HG03439 (cell line): ENCODE results near the gene EXO5.
"Not testable (repeated sequence)": the region's sequence is repeated elsewhere in the genome, so short reads cannot be mapped to it uniquely, and the experiment has no call there.

Experiments
- ATAC-seq: cut with Tn5 transposase; IDR thresholded peaks from one replicate; pipeline ENCODE4 v1.9.1; 2021; ENCODE audit warnings: mild to moderate bottlenecking, moderate library complexity; ENCODE audit not compliant: unreplicated experiment

The EXO5 gene

GRCh38 chr1:40508375-40509341 is at the start of gene EXO5:
Gene EXO5 (plus strand): TSS chr1:40508767. CDS start chr1:40514545, 5,778 bp downstream.
- peak; percentile 75 for ATAC-seq

- no peak for ATAC-seq
Measured at GRCh38 chr1:40462956-40463590, 45.5 kb upstream of the EXO5 start.

- no peak for ATAC-seq
Measured at GRCh38 chr1:40469327-40469726, 39.2 kb upstream of the EXO5 start.

GRCh38 chr1:40475268-40475667 is 33.3 kb upstream of the EXO5 start:
- no peak for ATAC-seq

- ATAC-seq: peak; percentile 77
Measured at GRCh38 chr1:40476924-40477677, 31.5 kb upstream of the EXO5 start, which contains the start of gene ZFP69. Gene ZFP69 (plus strand): TSS chr1:40477290. CDS start chr1:40479362, 2,072 bp downstream.

- ATAC-seq: peak; percentile 33
Measured at GRCh38 chr1:40477678-40478053, 30.9 kb upstream of the EXO5 start.

- ATAC-seq: no peak
Measured at GRCh38 chr1:40478276-40478675, 30.3 kb upstream of the EXO5 start.

- ATAC-seq: no peak
Measured at GRCh38 chr1:40479156-40479555, 29.4 kb upstream of the EXO5 start.

GRCh38 chr1:40495315-40495903 is 13.2 kb upstream of the EXO5 start:
- no peak for ATAC-seq

- not testable (repeated sequence) for ATAC-seq
Measured at GRCh38 chr1:40502651-40503050, 5.9 kb upstream of the EXO5 start.

GRCh38 chr1:40507973-40508372 is 594 bp upstream of the EXO5 start:
- no peak for ATAC-seq

- no peak for ATAC-seq
Measured at GRCh38 chr1:40519517-40519916, 10.9 kb downstream of the EXO5 start.

- ATAC-seq: peak; percentile 8
Measured at GRCh38 chr1:40530735-40531380, 22.3 kb downstream of the EXO5 start.

GRCh38 chr1:40531381-40532061 is 23.0 kb downstream of the EXO5 start, which contains the start of gene ZNF684:
Gene ZNF684 (plus strand): TSS chr1:40531637. CDS start chr1:40533167, 1,530 bp downstream.
- peak; percentile 91 for ATAC-seq

- peak; percentile 21 for ATAC-seq
Measured at GRCh38 chr1:40532062-40532389, 23.5 kb downstream of the EXO5 start.

GRCh38 chr1:40532844-40533424 is 24.4 kb downstream of the EXO5 start:
- ATAC-seq: no peak

- no peak for ATAC-seq
Measured at GRCh38 chr1:40534589-40534988, 26.0 kb downstream of the EXO5 start.

GRCh38 chr1:40535732-40536131 is 27.2 kb downstream of the EXO5 start:
- no peak for ATAC-seq

- no peak for ATAC-seq
Measured at GRCh38 chr1:40539338-40539737, 30.8 kb downstream of the EXO5 start.
